ENCODE measurements around the gene GLB1L. TPM values are rescaled to one million over a fixed set of nuclear protein-coding genes. Genes with fewer than 3 reads are reported as not detected.

GLB1L gene

DNA sequence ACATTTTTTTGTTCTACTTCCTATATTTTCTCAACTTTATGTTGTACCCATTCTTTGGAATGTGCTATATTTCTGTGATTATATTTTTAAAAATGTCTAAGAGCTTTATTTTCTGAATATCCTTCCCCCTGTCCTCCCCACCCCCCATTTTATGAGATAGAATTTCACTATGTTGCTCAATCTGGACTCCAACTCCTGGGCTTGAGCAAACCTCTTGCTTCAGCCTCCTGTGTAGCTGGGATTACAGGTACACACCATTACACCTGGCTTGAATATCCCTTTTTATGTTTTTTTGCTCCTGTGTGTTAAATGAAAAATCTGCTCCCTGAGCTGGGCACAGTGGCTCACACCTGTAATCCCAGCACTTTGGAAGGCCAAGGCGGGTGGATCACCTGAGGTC is 47.9 kb downstream of the GLB1L start:
- Histone ChIP-seq H3K4me3 (ENCODE audit: low read length) (no peak overlapping the region), H3K4me1 (ENCODE audit: control insufficient read depth, insufficient read depth, low read length) (no peaks in the 10 kb centered on the region), H3K36me3 (ENCODE audit: insufficient read depth, low read length) (no peaks in the 10 kb centered on the region), H3K27me3 (ENCODE audit: control insufficient read depth, insufficient read depth, low read length) (peaks cover 20% of the 10 kb centered on the region), H3K9me3 (replicated peaks; ENCODE audit: low read length) (no peaks in the 10 kb centered on the region), H3K4me2 (ENCODE audit: low read length) (no peak overlapping the region), H3K9ac (ENCODE audit: low read depth, low read length) (no peak overlapping the region)

- Histone ChIP-seq H3K9me3 (replicated peaks; ENCODE audit: low read length) (no peaks in the 10 kb centered on the region), H3K27me3 (ENCODE audit: control insufficient read depth, insufficient read depth, low read length) (no peaks in the 10 kb centered on the region), H3K4me3 (ENCODE audit: low read length) (no peak overlapping the region), H3K4me2 (ENCODE audit: low read length) (no peak overlapping the region), H3K9ac (ENCODE audit: low read depth, low read length) (no peak overlapping the region), H3K4me1 (ENCODE audit: control insufficient read depth, insufficient read depth, low read length) (no peaks in the 10 kb centered on the region), H3K36me3 (ENCODE audit: insufficient read depth, low read length) (peaks cover 33% of the 10 kb centered on the region)
These were observed 58.3 kb downstream of the GLB1L start for GRCh38 chr2:219186754-219187456.

Small RNAs within 50 kb of the gene (small RNA-seq; reads per million reads assigned to genes)
- gene MIR153-1, result not detected
